A549 (cell line): ENCODE results near the gene BPIFB1.

Experiments used
- CBX2 ChIP-seq: fragments of 200-600 bp; sonication (generic); IDR thresholded peaks from 2 replicates; pipeline ENCODE4 v1.6.1; 2016; ENCODE audit warnings: low read depth, mild to moderate bottlenecking, borderline replicate concordance
- CEBPB ChIP-seq, 2 experiments: fragments of >200 bp in 1 of 2; sonication (Bioruptor Twin) in 1 of 2; formaldehyde crosslinking in 1 of 2; IDR thresholded peaks; 2 replicates each; pipeline ENCODE4 v1.6.1; 2012 to 2016
- CHD2 ChIP-seq: fragments of 150-350 bp; IDR thresholded peaks from 2 replicates; pipeline ENCODE4 v1.6.1; 2014; ENCODE audit warnings: low read length; ENCODE audit not compliant: partially characterized antibody
- EP300 ChIP-seq, 2 experiments: fragments of >200 bp; sonication (Bioruptor Twin); formaldehyde crosslinking; IDR thresholded peaks; 2 replicates in 1 of 2; 3 replicates in 1 of 2; pipeline ENCODE4 v1.6.1; 2016 to 2017
- NPAS2 ChIP-seq: fragments of 250-450 bp; sonication (Bioruptor Pico); IDR thresholded peaks from 2 replicates; pipeline ENCODE4 v1.8.0; 2022; ENCODE audit warnings: mild to moderate bottlenecking, moderate library complexity, borderline replicate concordance
- NR3C1 ChIP-seq: fragments of >200 bp; sonication (Bioruptor Twin); formaldehyde crosslinking; IDR thresholded peaks from 3 replicates; pipeline ENCODE4 v1.6.1; 2017
- RCOR1 ChIP-seq: fragments of 150-350 bp; IDR thresholded peaks from 2 replicates; pipeline ENCODE4 v1.6.1; 2014; ENCODE audit warnings: antibody characterized with exemption, low read length, low read depth
- SMC3 ChIP-seq: fragments of >200 bp; sonication (Bioruptor Twin); formaldehyde crosslinking; IDR thresholded peaks from 3 replicates; pipeline ENCODE4 v1.6.1; 2018; ENCODE audit warnings: inconsistent platforms
- TF ChIP-seq, protein P1 (sequence below): fragments of >200 bp; sonication (Bioruptor Twin); formaldehyde crosslinking; IDR thresholded peaks from 3 replicates; pipeline ENCODE4 v1.5.1; 2016
- TF ChIP-seq, protein P2 (sequence below): IDR thresholded peaks from 2 replicates; pipeline ENCODE4 v1.6.1; 2012
- TF ChIP-seq, protein P3 (sequence below): fragments of 200-600 bp; sonication (generic); IDR thresholded peaks from 2 replicates; pipeline ENCODE4 v1.6.1; 2016; ENCODE audit warnings: antibody characterized with exemption, mild to moderate bottlenecking, moderate library complexity

GRCh38 chr20:33282991-33283555 is at the start of gene BPIFB1:
- TF ChIP-seq CBX2 (no peak), CEBPB (IDR thresholded peaks at IDR 0.05) (no peak), CHD2 (no peak), EP300 (IDR thresholded peaks at IDR 0.05) (no peak), RCOR1 (no peak), SMC3 (no peak), NR3C1 (no peak), NPAS2 (CRISPR knock-in tag) (no peak)
- TF ChIP-seq, protein P1, sequence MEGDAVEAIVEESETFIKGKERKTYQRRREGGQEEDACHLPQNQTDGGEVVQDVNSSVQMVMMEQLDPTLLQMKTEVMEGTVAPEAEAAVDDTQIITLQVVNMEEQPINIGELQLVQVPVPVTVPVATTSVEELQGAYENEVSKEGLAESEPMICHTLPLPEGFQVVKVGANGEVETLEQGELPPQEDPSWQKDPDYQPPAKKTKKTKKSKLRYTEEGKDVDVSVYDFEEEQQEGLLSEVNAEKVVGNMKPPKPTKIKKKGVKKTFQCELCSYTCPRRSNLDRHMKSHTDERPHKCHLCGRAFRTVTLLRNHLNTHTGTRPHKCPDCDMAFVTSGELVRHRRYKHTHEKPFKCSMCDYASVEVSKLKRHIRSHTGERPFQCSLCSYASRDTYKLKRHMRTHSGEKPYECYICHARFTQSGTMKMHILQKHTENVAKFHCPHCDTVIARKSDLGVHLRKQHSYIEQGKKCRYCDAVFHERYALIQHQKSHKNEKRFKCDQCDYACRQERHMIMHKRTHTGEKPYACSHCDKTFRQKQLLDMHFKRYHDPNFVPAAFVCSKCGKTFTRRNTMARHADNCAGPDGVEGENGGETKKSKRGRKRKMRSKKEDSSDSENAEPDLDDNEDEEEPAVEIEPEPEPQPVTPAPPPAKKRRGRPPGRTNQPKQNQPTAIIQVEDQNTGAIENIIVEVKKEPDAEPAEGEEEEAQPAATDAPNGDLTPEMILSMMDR, result no peak
- TF ChIP-seq, protein P2, sequence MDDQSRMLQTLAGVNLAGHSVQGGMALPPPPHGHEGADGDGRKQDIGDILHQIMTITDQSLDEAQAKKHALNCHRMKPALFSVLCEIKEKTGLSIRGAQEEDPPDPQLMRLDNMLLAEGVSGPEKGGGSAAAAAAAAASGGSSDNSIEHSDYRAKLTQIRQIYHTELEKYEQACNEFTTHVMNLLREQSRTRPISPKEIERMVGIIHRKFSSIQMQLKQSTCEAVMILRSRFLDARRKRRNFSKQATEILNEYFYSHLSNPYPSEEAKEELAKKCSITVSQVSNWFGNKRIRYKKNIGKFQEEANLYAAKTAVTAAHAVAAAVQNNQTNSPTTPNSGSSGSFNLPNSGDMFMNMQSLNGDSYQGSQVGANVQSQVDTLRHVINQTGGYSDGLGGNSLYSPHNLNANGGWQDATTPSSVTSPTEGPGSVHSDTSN, result no peak
- TF ChIP-seq, protein P3, sequence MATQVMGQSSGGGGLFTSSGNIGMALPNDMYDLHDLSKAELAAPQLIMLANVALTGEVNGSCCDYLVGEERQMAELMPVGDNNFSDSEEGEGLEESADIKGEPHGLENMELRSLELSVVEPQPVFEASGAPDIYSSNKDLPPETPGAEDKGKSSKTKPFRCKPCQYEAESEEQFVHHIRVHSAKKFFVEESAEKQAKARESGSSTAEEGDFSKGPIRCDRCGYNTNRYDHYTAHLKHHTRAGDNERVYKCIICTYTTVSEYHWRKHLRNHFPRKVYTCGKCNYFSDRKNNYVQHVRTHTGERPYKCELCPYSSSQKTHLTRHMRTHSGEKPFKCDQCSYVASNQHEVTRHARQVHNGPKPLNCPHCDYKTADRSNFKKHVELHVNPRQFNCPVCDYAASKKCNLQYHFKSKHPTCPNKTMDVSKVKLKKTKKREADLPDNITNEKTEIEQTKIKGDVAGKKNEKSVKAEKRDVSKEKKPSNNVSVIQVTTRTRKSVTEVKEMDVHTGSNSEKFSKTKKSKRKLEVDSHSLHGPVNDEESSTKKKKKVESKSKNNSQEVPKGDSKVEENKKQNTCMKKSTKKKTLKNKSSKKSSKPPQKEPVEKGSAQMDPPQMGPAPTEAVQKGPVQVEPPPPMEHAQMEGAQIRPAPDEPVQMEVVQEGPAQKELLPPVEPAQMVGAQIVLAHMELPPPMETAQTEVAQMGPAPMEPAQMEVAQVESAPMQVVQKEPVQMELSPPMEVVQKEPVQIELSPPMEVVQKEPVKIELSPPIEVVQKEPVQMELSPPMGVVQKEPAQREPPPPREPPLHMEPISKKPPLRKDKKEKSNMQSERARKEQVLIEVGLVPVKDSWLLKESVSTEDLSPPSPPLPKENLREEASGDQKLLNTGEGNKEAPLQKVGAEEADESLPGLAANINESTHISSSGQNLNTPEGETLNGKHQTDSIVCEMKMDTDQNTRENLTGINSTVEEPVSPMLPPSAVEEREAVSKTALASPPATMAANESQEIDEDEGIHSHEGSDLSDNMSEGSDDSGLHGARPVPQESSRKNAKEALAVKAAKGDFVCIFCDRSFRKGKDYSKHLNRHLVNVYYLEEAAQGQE, result no peak
